RWPE2 (cell line): Measurements from ENCODE around the gene TAF5L.

Experiments used
- ATAC-seq: fragments of 200-7000 bp; cut with Tn5 transposase; 3 replicates; pipeline ENCODE4 v1.9.1; 2021; ENCODE audit warnings: low read depth
- DNase-seq: peaks from one replicate; pipeline ENCODE4 v3.0.0-alpha.2; 2020; ENCODE audit warnings: low spot score
- H3K27ac ChIP-seq: fragments of 450-650 bp; 2 replicates; pipeline ENCODE4 v1.5.1; 2017; ENCODE audit warnings: mild to moderate bottlenecking; ENCODE audit not compliant: poor library complexity, severe bottlenecking
- H3K27me3 ChIP-seq: fragments of 250-450 bp; sonication (Bioruptor Pico); 2 replicates; pipeline ENCODE4 v1.5.1; 2021; ENCODE audit warnings: mild to moderate bottlenecking, moderate library complexity; ENCODE audit not compliant: insufficient read depth, poor library complexity, severe bottlenecking
- H3K36me3 ChIP-seq: fragments of 250-450 bp; sonication (Bioruptor Pico); 2 replicates; pipeline ENCODE4 v1.5.1; 2020; ENCODE audit warnings: low read depth, mild to moderate bottlenecking, moderate library complexity
- H3K4me1 ChIP-seq: fragments of 250-450 bp; sonication (Bioruptor Pico); 2 replicates; pipeline ENCODE4 v1.5.1; 2021; ENCODE audit warnings: mild to moderate bottlenecking, moderate library complexity; ENCODE audit not compliant: insufficient read depth, poor library complexity, severe bottlenecking
- H3K4me3 ChIP-seq: fragments of 250-450 bp; sonication (Bioruptor Pico); 2 replicates; pipeline ENCODE4 v1.5.1; 2021; ENCODE audit warnings: mild to moderate bottlenecking, moderate library complexity; ENCODE audit not compliant: severe bottlenecking
- H3K9me3 ChIP-seq: fragments of 250-450 bp; sonication (Bioruptor Pico); 2 replicates; pipeline ENCODE4 v1.5.1; 2021; ENCODE audit warnings: mild to moderate bottlenecking, moderate library complexity; ENCODE audit not compliant: severe bottlenecking
- TF ChIP-seq, protein P1 (sequence below): fragments of 450-650 bp; IDR thresholded peaks from one replicate; pipeline ENCODE4 v1.5.1; 2017; ENCODE audit warnings: mild to moderate bottlenecking, moderate library complexity; ENCODE audit not compliant: poor library complexity, severe bottlenecking

The TAF5L gene

DNA sequence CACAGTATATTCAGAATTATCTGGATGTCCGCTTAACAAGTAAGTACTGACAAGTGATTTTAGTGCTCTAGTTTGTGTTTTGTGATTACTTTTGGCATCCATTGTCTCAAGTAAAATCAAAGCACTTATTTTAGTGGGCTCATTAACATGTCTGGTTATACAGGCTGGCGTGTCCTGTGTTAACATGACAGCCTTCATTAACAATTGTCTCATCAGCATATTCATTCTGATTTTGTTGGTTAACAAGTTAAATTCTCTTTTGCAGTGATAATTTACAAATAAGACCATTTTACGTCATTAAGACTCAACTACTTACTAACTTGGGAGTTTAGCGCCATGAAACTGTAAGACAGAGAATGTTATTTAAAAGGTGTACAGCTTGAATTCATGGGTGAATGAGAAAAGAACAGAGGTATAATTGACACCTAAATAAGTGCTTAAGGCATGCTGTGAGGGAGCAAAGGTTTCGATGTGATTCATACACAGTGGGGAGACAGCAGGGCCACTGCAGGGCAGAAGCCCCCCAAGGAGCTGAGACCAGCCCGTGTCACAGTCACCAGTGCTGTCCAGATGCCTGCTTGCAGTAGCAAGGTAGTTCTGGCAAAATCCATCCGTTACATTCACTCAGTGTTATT is 22.4 kb downstream of the TAF5L start:
- Histone ChIP-seq H3K4me1 (no peaks in the 10 kb centered on the region), H3K27me3 (no peaks in the 10 kb centered on the region), H3K4me3 (no peak overlapping the region), H3K9me3 (no peaks in the 10 kb centered on the region), H3K36me3 (0 out of 2 replicates have a peak, but pooled peaks cover 3% of the 10 kb centered on the region), H3K27ac (no peak overlapping the region)
- TF ChIP-seq, protein P1, sequence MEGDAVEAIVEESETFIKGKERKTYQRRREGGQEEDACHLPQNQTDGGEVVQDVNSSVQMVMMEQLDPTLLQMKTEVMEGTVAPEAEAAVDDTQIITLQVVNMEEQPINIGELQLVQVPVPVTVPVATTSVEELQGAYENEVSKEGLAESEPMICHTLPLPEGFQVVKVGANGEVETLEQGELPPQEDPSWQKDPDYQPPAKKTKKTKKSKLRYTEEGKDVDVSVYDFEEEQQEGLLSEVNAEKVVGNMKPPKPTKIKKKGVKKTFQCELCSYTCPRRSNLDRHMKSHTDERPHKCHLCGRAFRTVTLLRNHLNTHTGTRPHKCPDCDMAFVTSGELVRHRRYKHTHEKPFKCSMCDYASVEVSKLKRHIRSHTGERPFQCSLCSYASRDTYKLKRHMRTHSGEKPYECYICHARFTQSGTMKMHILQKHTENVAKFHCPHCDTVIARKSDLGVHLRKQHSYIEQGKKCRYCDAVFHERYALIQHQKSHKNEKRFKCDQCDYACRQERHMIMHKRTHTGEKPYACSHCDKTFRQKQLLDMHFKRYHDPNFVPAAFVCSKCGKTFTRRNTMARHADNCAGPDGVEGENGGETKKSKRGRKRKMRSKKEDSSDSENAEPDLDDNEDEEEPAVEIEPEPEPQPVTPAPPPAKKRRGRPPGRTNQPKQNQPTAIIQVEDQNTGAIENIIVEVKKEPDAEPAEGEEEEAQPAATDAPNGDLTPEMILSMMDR = no peak
- ATAC-seq (no peak), DNase-seq (no peak)

DNA sequence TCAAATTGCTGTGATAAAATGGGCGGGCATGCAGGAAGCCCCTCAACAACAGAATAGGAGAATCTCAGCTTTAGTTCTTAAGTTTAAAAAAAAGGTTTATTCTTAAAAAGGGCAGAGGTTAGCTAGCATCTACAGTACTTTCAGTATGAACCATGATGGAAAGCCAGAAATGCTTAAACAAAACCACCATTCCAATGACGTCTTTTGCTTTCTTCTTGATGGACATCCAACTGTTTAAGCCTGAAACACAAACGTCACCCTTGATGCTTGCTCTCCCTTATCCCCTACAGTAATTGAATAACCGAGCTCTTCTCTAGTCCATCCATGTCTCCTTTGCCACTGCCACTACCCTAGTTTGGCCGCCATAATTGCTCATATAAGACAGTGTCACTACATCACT is 25.7 kb downstream of the TAF5L start:
- TF ChIP-seq, protein P1 = no peak
- H3K27me3 ChIP-seq = no peaks in the 10 kb centered on the region
- DNase-seq (no peak), ATAC-seq (no peak)
- no peaks in the 10 kb centered on the region for H3K4me1 ChIP-seq
- H3K36me3 ChIP-seq = no peaks in the 10 kb centered on the region
- H3K4me3 ChIP-seq = no peak overlapping the region
- H3K9me3 ChIP-seq = no peaks in the 10 kb centered on the region
- H3K27ac ChIP-seq = no peak overlapping the region

DNA sequence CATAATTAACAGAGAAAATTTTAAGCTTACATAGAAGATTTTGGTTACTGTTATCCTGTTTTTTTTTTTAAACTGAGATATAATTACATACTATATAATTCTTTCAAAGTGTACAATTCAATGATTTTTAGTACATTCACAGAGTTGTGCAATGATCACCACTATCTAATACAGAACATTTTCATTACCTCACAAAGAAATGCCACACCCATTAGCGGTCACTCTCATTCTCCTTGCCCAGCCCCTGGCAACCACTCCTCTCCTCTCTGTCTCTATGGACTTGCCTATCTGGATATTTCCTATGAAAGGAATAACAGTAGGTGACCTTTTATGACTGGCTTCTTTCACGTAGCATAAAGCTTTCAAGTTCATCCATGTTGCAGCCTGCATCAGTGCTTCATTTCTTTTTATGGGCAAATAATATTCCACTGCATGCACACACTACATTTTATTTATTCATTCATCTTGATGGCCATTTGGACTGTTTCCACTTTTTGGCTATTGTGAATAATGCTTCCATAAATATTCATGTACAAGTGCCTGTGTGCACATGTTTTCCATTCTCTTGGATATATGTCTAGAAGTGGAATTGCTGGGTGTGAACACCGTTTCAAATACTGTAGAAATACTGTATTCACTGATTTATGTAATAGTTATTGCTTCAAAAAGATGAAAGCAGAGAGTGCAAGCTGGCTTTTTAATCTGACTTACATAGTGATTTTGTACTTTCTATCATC is 26.5 kb downstream of the TAF5L start:
- no peak for ATAC-seq
- H3K36me3 ChIP-seq = no peaks in the 10 kb centered on the region
- no peak overlapping the region for H3K4me3 ChIP-seq
- DNase-seq = no peak
- no peaks in the 10 kb centered on the region for H3K4me1 ChIP-seq
- H3K9me3 ChIP-seq = no peaks in the 10 kb centered on the region
- H3K27me3 ChIP-seq = no peaks in the 10 kb centered on the region
- TF ChIP-seq, protein P1 = no peak
- no peak overlapping the region for H3K27ac ChIP-seq

DNA sequence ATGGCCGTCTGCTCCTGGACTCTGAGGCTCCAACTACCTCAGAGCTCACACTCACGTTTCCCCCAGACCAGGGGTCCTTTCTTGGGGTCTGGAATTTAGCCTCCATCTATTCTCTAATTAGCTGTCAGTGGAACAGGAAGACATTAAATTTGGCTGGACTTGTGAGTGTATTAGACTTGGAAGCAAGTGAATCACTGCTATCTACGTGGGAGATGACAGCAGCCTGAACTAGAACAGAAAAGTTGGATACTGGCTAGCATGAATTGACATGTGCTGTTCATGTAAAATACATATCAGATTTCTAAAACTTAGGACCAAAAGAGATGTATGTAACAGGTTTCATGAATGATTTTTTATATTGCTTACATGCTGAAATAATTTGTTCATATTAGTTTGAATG is 28.0 kb downstream of the TAF5L start:
- no peak overlapping the region for H3K4me3 ChIP-seq
- no peaks in the 10 kb centered on the region for H3K9me3 ChIP-seq
- no peak for ATAC-seq
- DNase-seq = no peak
- H3K36me3 ChIP-seq = no peaks in the 10 kb centered on the region
- H3K4me1 ChIP-seq = no peaks in the 10 kb centered on the region
- no peak overlapping the region for H3K27ac ChIP-seq
- TF ChIP-seq, protein P1 = no peak
- no peaks in the 10 kb centered on the region for H3K27me3 ChIP-seq
